Cardiac fibroblast (primary cell): Measurements from ENCODE around the gene BBS5.
"Not testable (repeated sequence)": the region's sequence is repeated elsewhere in the genome, so short reads cannot be mapped to it uniquely, and the experiment has no call there.

Experiments used
- DNase-seq, 2 donors: peaks; one replicate each; pipeline versions ENCODE4 v3.0.0 to v3.0.0-alpha.2; 2010; ENCODE audit warnings: low read depth in 2 of 2
- H3K4me3 ChIP-seq, 2 donors: replicated peaks in 1 of 2; 1 replicate in 1 of 2; 2 replicates in 1 of 2; pipeline ENCODE4 v1.5.1; 2011; ENCODE audit warnings: low read depth in 2 of 2, low read length in 2 of 2, mild to moderate bottlenecking in 2 of 2, moderate library complexity in 1 of 2
- CTCF ChIP-seq: IDR thresholded peaks from one replicate; pipeline ENCODE4 v1.5.1; 2011; ENCODE audit warnings: low read depth, mild to moderate bottlenecking, low read length, inconsistent platforms

BBS5 gene

DNA sequence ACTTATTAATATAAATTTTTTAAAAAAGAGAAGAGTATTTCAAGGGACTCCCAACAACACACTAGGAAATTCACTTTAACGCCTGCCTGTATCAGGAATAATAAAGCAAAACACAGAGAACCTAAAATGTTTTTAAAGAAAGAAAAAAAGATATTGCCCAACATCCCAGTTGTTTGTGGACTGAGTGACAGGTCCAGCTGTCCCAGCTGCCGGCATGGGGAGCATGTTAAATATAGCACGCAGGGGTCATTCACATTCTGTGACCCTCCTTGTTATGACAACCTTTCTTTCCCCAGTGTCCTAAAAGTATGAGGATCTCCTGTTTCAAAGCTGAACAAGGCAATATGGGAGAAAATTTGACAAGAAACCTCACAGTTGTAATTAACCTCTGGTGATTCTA lies 34.6 kb downstream of the BBS5 start:
- TF ChIP-seq CTCF = no peak
- DNase-seq = peak in 1 of 2 donors; percentile 5
- H3K4me3 ChIP-seq = no peak overlapping the region

DNA sequence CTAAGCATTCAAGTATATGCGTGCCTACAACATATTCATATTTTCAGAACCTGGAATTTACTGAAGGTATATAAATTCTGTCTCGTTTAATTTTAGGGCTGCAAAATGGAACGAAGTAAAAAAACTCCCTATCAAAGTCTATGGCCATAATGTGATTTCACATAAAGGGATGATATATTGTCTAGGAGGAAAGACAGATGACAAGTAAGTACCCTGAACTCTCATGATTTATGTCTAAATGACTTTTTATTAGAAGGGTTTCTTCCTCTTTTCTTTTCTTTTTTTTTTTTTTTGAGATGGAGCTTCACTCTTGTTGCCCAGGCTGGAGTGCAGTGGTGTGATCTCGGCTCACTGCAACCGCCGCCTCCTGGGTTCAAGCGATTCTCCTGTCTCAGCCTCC lies 35.5 kb downstream of the BBS5 start:
- H3K4me3 ChIP-seq, DNase-seq: not testable (repeated sequence)

DNA sequence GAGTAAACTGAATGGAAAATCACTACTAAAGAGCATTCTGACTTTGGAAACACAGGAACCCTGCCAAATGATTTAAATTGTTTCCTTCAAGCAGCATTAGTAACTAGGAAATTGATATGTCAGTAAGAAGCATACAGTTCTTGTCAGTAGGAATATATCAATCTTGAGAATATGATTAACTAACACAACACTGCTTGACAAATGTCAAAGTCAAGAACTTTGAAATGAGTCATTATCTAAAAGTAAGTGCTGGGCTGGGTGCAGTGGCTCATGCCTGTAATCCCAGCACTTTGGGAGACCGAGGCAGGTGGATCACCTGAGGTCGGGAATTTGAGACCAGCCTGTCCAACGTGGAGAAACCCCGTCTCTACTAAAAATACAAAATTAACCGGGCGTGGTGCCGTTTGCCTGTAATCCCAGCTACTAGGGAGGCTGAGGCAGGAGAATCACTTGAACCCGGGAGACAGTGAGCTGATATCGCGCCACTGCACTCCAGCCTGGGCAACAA lies 37.2 kb downstream of the BBS5 start:
- not testable (repeated sequence) for H3K4me3 ChIP-seq, DNase-seq

- no peak for DNase-seq
- H3K4me3 ChIP-seq = no peak overlapping the region
- TF ChIP-seq CTCF = no peak
Observed at GRCh38 chr2:169520896-169521295, 41.6 kb downstream of the BBS5 start.

DNA sequence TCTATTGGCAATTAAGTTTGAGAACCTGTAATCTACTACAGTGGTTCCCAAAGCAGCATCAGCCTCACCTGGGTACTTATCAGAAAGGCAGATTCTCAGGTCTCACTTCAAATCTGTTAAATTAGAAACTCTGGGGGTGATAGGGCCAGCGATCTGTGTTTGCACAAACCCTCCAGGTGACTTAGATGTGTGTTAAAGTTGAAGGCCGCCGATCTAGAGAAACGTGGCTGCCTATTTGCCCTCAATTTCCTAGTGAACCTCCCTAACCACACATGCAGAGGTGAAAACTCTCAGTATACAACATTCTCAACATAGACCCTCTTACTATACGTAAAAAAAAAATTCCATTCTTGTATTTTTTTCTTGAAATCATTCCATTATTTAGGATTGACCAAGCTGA lies 44.4 kb downstream of the BBS5 start:
- DNase-seq = no peak
- TF ChIP-seq CTCF = no peak
- H3K4me3 ChIP-seq = no peak overlapping the region

DNA sequence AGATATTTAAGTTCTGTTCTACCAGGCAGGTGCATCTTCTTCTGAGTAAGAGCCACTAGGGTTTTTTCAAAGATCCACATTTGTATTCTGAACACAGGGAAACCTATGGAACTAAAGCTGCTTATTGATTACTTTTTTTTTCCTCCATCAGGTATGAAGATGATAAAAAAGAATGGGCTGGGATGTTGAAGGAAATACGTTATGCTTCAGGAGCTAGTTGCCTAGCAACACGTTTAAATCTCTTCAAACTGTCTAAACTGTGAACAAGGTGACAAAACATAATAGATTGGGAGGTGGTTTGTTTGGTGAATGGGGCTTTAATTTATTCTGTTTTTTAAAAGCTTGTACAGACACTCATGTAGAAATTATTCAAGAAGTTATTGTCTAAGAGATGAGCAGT lies 46.1 kb downstream of the BBS5 start:
- no peak for DNase-seq
- no peak for TF ChIP-seq CTCF
- no peak overlapping the region for H3K4me3 ChIP-seq

DNA sequence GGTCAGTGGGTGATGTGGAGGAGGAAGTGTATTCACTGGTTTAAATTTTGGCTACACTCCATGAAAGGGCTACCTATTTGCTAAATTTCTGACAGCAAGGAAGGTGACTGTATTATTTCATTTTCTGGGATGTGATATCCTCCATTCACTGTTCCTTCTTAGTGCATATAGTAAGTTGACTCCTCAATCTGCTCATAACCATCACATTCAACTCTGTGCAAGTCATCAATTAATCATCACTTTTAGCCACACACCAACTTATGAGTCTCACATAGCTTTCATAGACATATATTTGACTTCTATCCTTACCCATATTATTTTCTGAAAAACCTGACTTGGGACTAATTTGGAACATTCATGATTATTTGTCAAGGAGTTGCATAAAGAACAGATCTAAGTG lies 47.2 kb downstream of the BBS5 start:
- TF ChIP-seq CTCF = no peak
- peak in 1 of 2 donors; percentile 19 for DNase-seq
- H3K4me3 ChIP-seq = no peak overlapping the region

GRCh38 chr2:169528271-169528701 lies 49.0 kb downstream of the BBS5 start:
- H3K4me3 ChIP-seq = no peak overlapping the region
- TF ChIP-seq CTCF = peak; percentile 77
- peak; percentile 61 to 71 for DNase-seq

DNA sequence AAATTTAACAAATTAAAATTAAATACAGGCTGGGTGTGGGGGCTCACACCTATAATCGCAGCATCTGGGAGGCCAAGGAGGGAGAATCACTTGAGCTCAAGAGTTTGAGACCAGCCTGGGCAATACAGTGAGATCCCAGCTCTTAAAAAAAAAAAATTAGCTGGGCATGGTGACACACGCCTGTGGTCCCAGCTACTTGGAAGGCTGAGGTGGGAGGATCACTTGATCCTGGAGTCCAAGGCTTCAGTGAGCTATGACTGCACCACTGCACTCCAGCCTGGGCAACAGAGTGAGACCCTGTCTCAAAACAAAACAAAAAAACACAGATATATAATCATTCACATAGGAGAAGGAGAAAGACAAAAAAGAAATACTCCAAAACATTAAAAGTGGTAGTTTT lies 60.2 kb downstream of the BBS5 start:
- not testable (repeated sequence) for H3K4me3 ChIP-seq, DNase-seq
